HEK293T (cell line): Measurements from ENCODE around the gene LRIG1.

Source experiments
- BHLHE40 ChIP-seq: fragments of 450-650 bp; IDR thresholded peaks from 2 replicates; pipeline ENCODE4 v1.6.1; 2016; ENCODE audit warnings: mild to moderate bottlenecking, moderate library complexity, borderline replicate concordance
- ELF4 ChIP-seq: fragments of 450-650 bp; IDR thresholded peaks from 2 replicates; pipeline ENCODE4 v1.6.1; 2017; ENCODE audit warnings: antibody characterized with exemption
- FOXA1 ChIP-seq: fragments of 450-650 bp; IDR thresholded peaks from 2 replicates; pipeline ENCODE4 v1.6.1; 2016; ENCODE audit warnings: mild to moderate bottlenecking
- HDGF ChIP-seq: fragments of 450-650 bp; IDR thresholded peaks from 2 replicates; pipeline ENCODE4 v1.6.1; 2017; ENCODE audit warnings: antibody characterized with exemption, borderline replicate concordance
- SP1 ChIP-seq: fragments of 450-650 bp; IDR thresholded peaks from 2 replicates; pipeline ENCODE4 v1.6.1; 2017

- TF ChIP-seq ELF4 (no peak), BHLHE40 (no peak), HDGF (no peak), SP1 (no peak), FOXA1 (no peak)
Measured at GRCh38 chr3:66430876-66431275, 69.9 kb downstream of the LRIG1 start.
